GM21526 (cell line): ENCODE measurements around the gene RNF212B.
A peak's percentile ranks its signal among the peaks of the same experiment; 100 is the strongest.
"Not testable (repeated sequence)": the region's sequence is repeated elsewhere in the genome, so short reads cannot be mapped to it uniquely, and the experiment has no call there.

Source experiments
- ATAC-seq: cut with Tn5 transposase; IDR thresholded peaks from one replicate; pipeline ENCODE4 v1.9.1; 2021; ENCODE audit warnings: moderate library complexity; ENCODE audit not compliant: unreplicated experiment, low FRiP score

RNF212B gene

GRCh38 chr14:23242076-23242475, 4.3 kb downstream of the RNF212B start:
- no peak for ATAC-seq

- no peak for ATAC-seq
Measured at GRCh38 chr14:23243066-23243465, 5.3 kb downstream of the RNF212B start.

GRCh38 chr14:23245282-23245681, 7.5 kb downstream of the RNF212B start:
- ATAC-seq = no peak

GRCh38 chr14:23248601-23249000, 10.9 kb downstream of the RNF212B start:
- no peak for ATAC-seq

- ATAC-seq = no peak
Measured at GRCh38 chr14:23249824-23250223, 12.1 kb downstream of the RNF212B start.

- no peak for ATAC-seq
Measured at GRCh38 chr14:23252006-23252405, 14.3 kb downstream of the RNF212B start.

- no peak for ATAC-seq
Measured at GRCh38 chr14:23252420-23253333, 14.9 kb downstream of the RNF212B start.

GRCh38 chr14:23258256-23258655, 20.5 kb downstream of the RNF212B start:
- ATAC-seq = no peak

- ATAC-seq = no peak
Measured at GRCh38 chr14:23259426-23259825, 21.7 kb downstream of the RNF212B start.

GRCh38 chr14:23260849-23261248, 23.1 kb downstream of the RNF212B start:
- not testable (repeated sequence) for ATAC-seq

- no peak for ATAC-seq
Measured at GRCh38 chr14:23269193-23269592, 31.5 kb downstream of the RNF212B start.

- no peak for ATAC-seq
Measured at GRCh38 chr14:23275412-23275811, 37.7 kb downstream of the RNF212B start.

- no peak for ATAC-seq
Measured at GRCh38 chr14:23277189-23277588, 39.5 kb downstream of the RNF212B start.

GRCh38 chr14:23277928-23278327, 40.2 kb downstream of the RNF212B start:
- not testable (repeated sequence) for ATAC-seq

GRCh38 chr14:23281247-23281646, 43.5 kb downstream of the RNF212B start:
- ATAC-seq = no peak

GRCh38 chr14:23284654-23285529, 47.2 kb downstream of the RNF212B start:
- ATAC-seq = no peak

- peak; percentile 21 for ATAC-seq
Measured at GRCh38 chr14:23285530-23286019, 47.8 kb downstream of the RNF212B start.

- peak; percentile 96 for ATAC-seq
Measured at GRCh38 chr14:23286020-23286901, 48.5 kb downstream of the RNF212B start, which contains the start of gene HOMEZ. Gene HOMEZ, minus strand, starts transcription at chr14:23286132. Its CDS starts 180 bp downstream, at chr14:23285952.

GRCh38 chr14:23286902-23287479, 49.3 kb downstream of the RNF212B start:
- no peak for ATAC-seq
